ENCODE measurements around the gene CCDC51. TPM values are rescaled to one million over a fixed set of nuclear protein-coding genes. Genes with fewer than 3 reads are reported as not detected.
A peak's percentile ranks its signal among the peaks of the same experiment; 100 is the strongest.

The CCDC51 gene
- total and polyA plus RNA-seq, 4 donors = 6.6 to 14.4 (median 11.1) TPM

GRCh38 chr3:48460517-48460902 lies 20.6 kb upstream of the CCDC51 start:
- H3K27ac ChIP-seq (ENCODE audit: low read depth in 1 of 2, low read length in 1 of 2) = no peak overlapping the region
- H3K9me3 ChIP-seq (ENCODE audit: control insufficient read depth in 4 of 4, insufficient read depth in 3 of 4, low read length in 3 of 4) = no peaks in the 10 kb centered on the region
- TF ChIP-seq CTCF (IDR thresholded peaks at IDR 0.05; ENCODE audit: control extremely low read depth, extremely low read depth) = no peak
- 93 to 96% methylated on average over 3 of the region's 3 CpGs for WGBS, 2 donors
- H3K4me3 ChIP-seq = no peak overlapping the region
- no peak for DNase-seq
- no peak overlapping the region for H3K9ac ChIP-seq (ENCODE audit: insufficient read depth in 1 of 2, low read length in 2 of 2)
- H3K4me1 ChIP-seq (ENCODE audit: control insufficient read depth in 5 of 5, insufficient read depth in 5 of 5, low read length in 5 of 5) = peaks cover 0 to 5% (median 0%) of the 10 kb centered on the region in 5 donors
- H3K36me3 ChIP-seq (ENCODE audit: control insufficient read depth in 4 of 4, insufficient read depth in 4 of 4, low read length in 4 of 4) = peaks cover 10 to 31% (median 20%) of the 10 kb centered on the region in 4 donors
- no peak for ATAC-seq (ENCODE audit: insufficient read depth, low FRiP score)
- H3K27me3 ChIP-seq (ENCODE audit: control insufficient read depth in 3 of 3, insufficient read depth in 3 of 3, low read length in 2 of 3) = no peaks in the 10 kb centered on the region

- no peaks in the 10 kb centered on the region for H3K4me1 ChIP-seq (ENCODE audit: control insufficient read depth in 5 of 5, insufficient read depth in 5 of 5, low read length in 5 of 5)
- peaks cover 13 to 34% (median 21%) of the 10 kb centered on the region in 4 donors for H3K36me3 ChIP-seq (ENCODE audit: control insufficient read depth in 4 of 4, insufficient read depth in 4 of 4, low read length in 4 of 4)
- ATAC-seq (ENCODE audit: insufficient read depth, low FRiP score) (peak; percentile 56), DNase-seq (no peak)
- no peaks in the 10 kb centered on the region for H3K9me3 ChIP-seq (ENCODE audit: control insufficient read depth in 4 of 4, insufficient read depth in 3 of 4, low read length in 3 of 4)
- H3K9ac ChIP-seq (ENCODE audit: insufficient read depth in 1 of 2, low read length in 2 of 2) = no peak overlapping the region
- no peak for TF ChIP-seq CTCF (IDR thresholded peaks at IDR 0.05; ENCODE audit: control extremely low read depth, extremely low read depth)
- no peak overlapping the region for H3K4me3 ChIP-seq
- no peak overlapping the region for H3K27ac ChIP-seq (ENCODE audit: low read depth in 1 of 2, low read length in 1 of 2)
- WGBS, 2 donors = 75 to 91% methylated on average over 7 of the region's 7 CpGs
- no peaks in the 10 kb centered on the region for H3K27me3 ChIP-seq (ENCODE audit: control insufficient read depth in 3 of 3, insufficient read depth in 3 of 3, low read length in 2 of 3)
Observed at GRCh38 chr3:48459773-48460516, 20.0 kb upstream of the CCDC51 start.

GRCh38 chr3:48459331-48459730 lies 19.4 kb upstream of the CCDC51 start:
- Histone ChIP-seq H3K36me3 (ENCODE audit: control insufficient read depth in 4 of 4, insufficient read depth in 4 of 4, low read length in 4 of 4) (peaks cover 9 to 35% (median 21%) of the 10 kb centered on the region in 4 donors), H3K27ac (ENCODE audit: low read depth in 1 of 2, low read length in 1 of 2) (peak overlapping the region in 1 of 2 donors; percentile 56), H3K4me3 (no peak overlapping the region), H3K9ac (ENCODE audit: insufficient read depth in 1 of 2, low read length in 2 of 2) (no peak overlapping the region), H3K4me1 (ENCODE audit: control insufficient read depth in 5 of 5, insufficient read depth in 5 of 5, low read length in 5 of 5) (no peaks in the 10 kb centered on the region), H3K27me3 (ENCODE audit: control insufficient read depth in 3 of 3, insufficient read depth in 3 of 3, low read length in 2 of 3) (no peaks in the 10 kb centered on the region), H3K9me3 (ENCODE audit: control insufficient read depth in 4 of 4, insufficient read depth in 3 of 4, low read length in 3 of 4) (no peaks in the 10 kb centered on the region)
- ATAC-seq (ENCODE audit: insufficient read depth, low FRiP score) (no peak), DNase-seq (no peak)
- no peak for TF ChIP-seq CTCF (IDR thresholded peaks at IDR 0.05; ENCODE audit: control extremely low read depth, extremely low read depth)
- WGBS, 2 donors = 88 to 93% methylated on average over 3 of the region's 3 CpGs

Measured in lung (tissue), 12 donors.